K562 (cell line): Measurements from ENCODE around the gene B4GALNT2. TPM values are rescaled to one million over a fixed set of nuclear protein-coding genes. Genes with fewer than 3 reads are reported as not detected.

Source experiments
- CBX3 ChIP-seq, 2 experiments: IDR thresholded peaks; 1 replicate in 1 of 2; 2 replicates in 1 of 2; pipeline ENCODE4 v1.6.1; 2012; ENCODE audit warnings: inconsistent platforms in 2 of 2, low read length in 2 of 2, borderline replicate concordance in 1 of 2, control low read depth in 1 of 2
- DNMT1 ChIP-seq: fragments of 450-650 bp; IDR thresholded peaks from 2 replicates; pipeline ENCODE4 v1.6.1; 2016; ENCODE audit warnings: antibody characterized with exemption, mild to moderate bottlenecking
- FOSL1 ChIP-seq: fragments of 200-800 bp; sonication (Bioruptor generic); conservative IDR thresholded peaks from 2 replicates; pipeline ENCODE4 v1.6.1; 2016; ENCODE audit warnings: missing genetic modification characterization, missing compliant biosample characterization
- HNRNPL ChIP-seq: fragments of 200-400 bp; formaldehyde crosslinking; IDR thresholded peaks from 2 replicates; pipeline ENCODE4 v1.6.1; 2017; ENCODE audit warnings: low read depth, mild to moderate bottlenecking, low read length
- MTF1 ChIP-seq: fragments of 250-450 bp; sonication (Bioruptor Pico); IDR thresholded peaks from 2 replicates; pipeline ENCODE4 v1.9.0; 2021; ENCODE audit warnings: moderate library complexity, mild to moderate bottlenecking, inconsistent platforms, borderline replicate concordance
- PHB ChIP-seq: fragments of 250-450 bp; sonication (Bioruptor Pico); IDR thresholded peaks from 2 replicates; pipeline ENCODE4 v1.5.0; 2021
- ZFPM2 ChIP-seq: fragments of 250-450 bp; sonication (Bioruptor Pico); IDR thresholded peaks from 2 replicates; pipeline ENCODE4 v1.5.1; 2022; ENCODE audit warnings: mild to moderate bottlenecking
- ZKSCAN3 ChIP-seq: fragments of 250-450 bp; sonication (Bioruptor Pico); IDR thresholded peaks from 2 replicates; pipeline ENCODE4 v1.4.0; 2020
- polyA plus RNA-seq, 8 experiments: library from polyadenylated mRNA; depleted of rRNA in 4 of 8; stranded (reverse) in 5 of 8; unstranded in 3 of 8; fragments of >200 nt; fragmentation: Nextera tagmentation in 2 of 8; fragmentation: Illumina TruSeq in 1 of 8; extraction: Ambion mirVana in 2 of 8; extraction: Trizol in 1 of 8; gene quantifications; 2 replicates each; pipeline versions ENCODE4 v1.2.1 to v1.2.3, GENCODE V29; 2011 to 2014; ENCODE audit warnings: inconsistent platforms in 1 of 8, missing spikeins in 1 of 8
- total RNA-seq, 7 experiments: library from RNA; depleted of rRNA in 6 of 7; stranded (reverse); fragments of >200 nt in 6 of 7; fragmentation: Illumina TruSeq in 2 of 7; extraction: Trizol in 2 of 7; gene quantifications; 2 replicates each; pipeline versions ENCODE4 v1.2.1 to v1.2.3, GENCODE V29; 2011 to 2021; ENCODE audit warnings: low replicate concordance in 1 of 7
- TF ChIP-seq, protein P1 (sequence below): fragments of 450-650 bp; IDR thresholded peaks from 2 replicates; pipeline ENCODE4 v1.6.1; 2017; ENCODE audit warnings: antibody characterized with exemption
- TF ChIP-seq, protein P2 (sequence below): sonication (generic); formaldehyde crosslinking; IDR thresholded peaks from 2 replicates; pipeline ENCODE4 v1.8.0; 2023; ENCODE audit warnings: missing genetic modification reagents, mild to moderate bottlenecking, borderline replicate concordance
- TF ChIP-seq, protein P3 (sequence below): fragments of 450-650 bp; conservative IDR thresholded peaks from 2 replicates; pipeline ENCODE4 v1.6.1; 2016; ENCODE audit warnings: missing genetic modification characterization, low read depth, mild to moderate bottlenecking, control low read depth, missing compliant biosample characterization
- TF ChIP-seq, protein P4 (sequence below): fragments of 250-450 bp; sonication (Bioruptor Pico); IDR thresholded peaks from 2 replicates; pipeline ENCODE4 v1.8.0; 2022; ENCODE audit warnings: moderate library complexity, mild to moderate bottlenecking, inconsistent platforms
- TF ChIP-seq, protein P5 (sequence below): fragments of 250-450 bp; sonication (Bioruptor Pico); IDR thresholded peaks from 2 replicates; pipeline ENCODE4 v1.8.0; 2022; ENCODE audit warnings: inconsistent platforms, mild to moderate bottlenecking, moderate library complexity, borderline replicate concordance
- TF ChIP-seq, protein P6 (sequence below): sonication (generic); formaldehyde crosslinking; IDR thresholded peaks from 2 replicates; pipeline ENCODE4 v1.8.1; 2022; ENCODE audit warnings: missing genetic modification reagents

The B4GALNT2 gene
- total and polyA plus RNA-seq, 9 of the 15 experiments (the other 6 are each of a cell fraction or from before 2014, with no cell fraction given): not detected

DNA sequence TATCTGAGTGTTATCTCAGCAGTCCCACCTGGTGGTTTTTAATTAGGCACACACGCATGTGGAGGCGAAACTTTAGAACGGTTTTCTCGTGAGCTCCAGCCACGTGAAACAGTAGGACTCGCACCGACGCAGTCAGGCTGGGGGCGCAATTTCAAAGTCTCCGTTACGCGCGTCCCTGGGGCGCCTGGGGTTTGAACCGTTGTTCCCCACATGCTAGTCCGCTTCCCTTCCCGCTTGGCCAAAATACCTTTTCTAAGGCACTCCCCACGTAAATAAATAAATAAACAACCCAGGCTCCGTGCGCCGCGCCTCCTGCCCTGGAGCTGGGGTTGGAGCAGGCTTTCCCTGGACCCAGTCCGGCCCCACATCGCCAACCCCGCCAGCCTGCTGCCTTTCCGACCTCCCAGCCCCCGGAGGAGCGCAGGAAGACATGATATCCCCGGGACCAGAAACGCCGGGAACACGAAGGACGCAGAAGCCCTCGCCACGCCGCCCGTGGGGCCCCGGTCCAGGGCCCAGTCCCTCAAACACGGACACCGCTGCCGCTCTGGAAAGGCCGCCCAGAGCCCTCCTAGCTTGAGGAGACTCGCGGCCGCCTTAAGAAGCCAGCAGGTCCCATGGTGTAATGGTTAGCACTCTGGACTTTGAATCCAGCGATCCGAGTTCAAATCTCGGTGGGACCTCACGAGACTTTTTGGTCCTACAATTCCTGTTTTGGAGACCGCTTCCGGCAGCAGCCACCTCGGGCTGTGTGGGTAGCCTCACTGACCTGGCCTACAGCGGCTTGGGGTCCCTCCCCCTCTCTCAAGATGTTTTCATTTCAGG is 59.6 kb downstream of the B4GALNT2 start (continued):
- TF ChIP-seq, protein P1, sequence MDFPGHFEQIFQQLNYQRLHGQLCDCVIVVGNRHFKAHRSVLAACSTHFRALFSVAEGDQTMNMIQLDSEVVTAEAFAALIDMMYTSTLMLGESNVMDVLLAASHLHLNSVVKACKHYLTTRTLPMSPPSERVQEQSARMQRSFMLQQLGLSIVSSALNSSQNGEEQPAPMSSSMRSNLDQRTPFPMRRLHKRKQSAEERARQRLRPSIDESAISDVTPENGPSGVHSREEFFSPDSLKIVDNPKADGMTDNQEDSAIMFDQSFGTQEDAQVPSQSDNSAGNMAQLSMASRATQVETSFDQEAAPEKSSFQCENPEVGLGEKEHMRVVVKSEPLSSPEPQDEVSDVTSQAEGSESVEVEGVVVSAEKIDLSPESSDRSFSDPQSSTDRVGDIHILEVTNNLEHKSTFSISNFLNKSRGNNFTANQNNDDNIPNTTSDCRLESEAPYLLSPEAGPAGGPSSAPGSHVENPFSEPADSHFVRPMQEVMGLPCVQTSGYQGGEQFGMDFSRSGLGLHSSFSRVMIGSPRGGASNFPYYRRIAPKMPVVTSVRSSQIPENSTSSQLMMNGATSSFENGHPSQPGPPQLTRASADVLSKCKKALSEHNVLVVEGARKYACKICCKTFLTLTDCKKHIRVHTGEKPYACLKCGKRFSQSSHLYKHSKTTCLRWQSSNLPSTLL: peak; percentile 82
- TF ChIP-seq, protein P2, sequence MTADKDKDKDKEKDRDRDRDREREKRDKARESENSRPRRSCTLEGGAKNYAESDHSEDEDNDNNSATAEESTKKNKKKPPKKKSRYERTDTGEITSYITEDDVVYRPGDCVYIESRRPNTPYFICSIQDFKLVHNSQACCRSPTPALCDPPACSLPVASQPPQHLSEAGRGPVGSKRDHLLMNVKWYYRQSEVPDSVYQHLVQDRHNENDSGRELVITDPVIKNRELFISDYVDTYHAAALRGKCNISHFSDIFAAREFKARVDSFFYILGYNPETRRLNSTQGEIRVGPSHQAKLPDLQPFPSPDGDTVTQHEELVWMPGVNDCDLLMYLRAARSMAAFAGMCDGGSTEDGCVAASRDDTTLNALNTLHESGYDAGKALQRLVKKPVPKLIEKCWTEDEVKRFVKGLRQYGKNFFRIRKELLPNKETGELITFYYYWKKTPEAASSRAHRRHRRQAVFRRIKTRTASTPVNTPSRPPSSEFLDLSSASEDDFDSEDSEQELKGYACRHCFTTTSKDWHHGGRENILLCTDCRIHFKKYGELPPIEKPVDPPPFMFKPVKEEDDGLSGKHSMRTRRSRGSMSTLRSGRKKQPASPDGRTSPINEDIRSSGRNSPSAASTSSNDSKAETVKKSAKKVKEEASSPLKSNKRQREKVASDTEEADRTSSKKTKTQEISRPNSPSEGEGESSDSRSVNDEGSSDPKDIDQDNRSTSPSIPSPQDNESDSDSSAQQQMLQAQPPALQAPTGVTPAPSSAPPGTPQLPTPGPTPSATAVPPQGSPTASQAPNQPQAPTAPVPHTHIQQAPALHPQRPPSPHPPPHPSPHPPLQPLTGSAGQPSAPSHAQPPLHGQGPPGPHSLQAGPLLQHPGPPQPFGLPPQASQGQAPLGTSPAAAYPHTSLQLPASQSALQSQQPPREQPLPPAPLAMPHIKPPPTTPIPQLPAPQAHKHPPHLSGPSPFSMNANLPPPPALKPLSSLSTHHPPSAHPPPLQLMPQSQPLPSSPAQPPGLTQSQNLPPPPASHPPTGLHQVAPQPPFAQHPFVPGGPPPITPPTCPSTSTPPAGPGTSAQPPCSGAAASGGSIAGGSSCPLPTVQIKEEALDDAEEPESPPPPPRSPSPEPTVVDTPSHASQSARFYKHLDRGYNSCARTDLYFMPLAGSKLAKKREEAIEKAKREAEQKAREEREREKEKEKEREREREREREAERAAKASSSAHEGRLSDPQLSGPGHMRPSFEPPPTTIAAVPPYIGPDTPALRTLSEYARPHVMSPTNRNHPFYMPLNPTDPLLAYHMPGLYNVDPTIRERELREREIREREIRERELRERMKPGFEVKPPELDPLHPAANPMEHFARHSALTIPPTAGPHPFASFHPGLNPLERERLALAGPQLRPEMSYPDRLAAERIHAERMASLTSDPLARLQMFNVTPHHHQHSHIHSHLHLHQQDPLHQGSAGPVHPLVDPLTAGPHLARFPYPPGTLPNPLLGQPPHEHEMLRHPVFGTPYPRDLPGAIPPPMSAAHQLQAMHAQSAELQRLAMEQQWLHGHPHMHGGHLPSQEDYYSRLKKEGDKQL (CRISPR knock-in tag): 0 out of 2 replicates have a peak, but pooled peaks have one; percentile 45
- TF ChIP-seq DNMT1: no peak
- TF ChIP-seq, protein P3, sequence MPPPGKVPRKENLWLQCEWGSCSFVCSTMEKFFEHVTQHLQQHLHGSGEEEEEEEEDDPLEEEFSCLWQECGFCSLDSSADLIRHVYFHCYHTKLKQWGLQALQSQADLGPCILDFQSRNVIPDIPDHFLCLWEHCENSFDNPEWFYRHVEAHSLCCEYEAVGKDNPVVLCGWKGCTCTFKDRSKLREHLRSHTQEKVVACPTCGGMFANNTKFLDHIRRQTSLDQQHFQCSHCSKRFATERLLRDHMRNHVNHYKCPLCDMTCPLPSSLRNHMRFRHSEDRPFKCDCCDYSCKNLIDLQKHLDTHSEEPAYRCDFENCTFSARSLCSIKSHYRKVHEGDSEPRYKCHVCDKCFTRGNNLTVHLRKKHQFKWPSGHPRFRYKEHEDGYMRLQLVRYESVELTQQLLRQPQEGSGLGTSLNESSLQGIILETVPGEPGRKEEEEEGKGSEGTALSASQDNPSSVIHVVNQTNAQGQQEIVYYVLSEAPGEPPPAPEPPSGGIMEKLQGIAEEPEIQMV (tag): no peak
- TF ChIP-seq, protein P4, sequence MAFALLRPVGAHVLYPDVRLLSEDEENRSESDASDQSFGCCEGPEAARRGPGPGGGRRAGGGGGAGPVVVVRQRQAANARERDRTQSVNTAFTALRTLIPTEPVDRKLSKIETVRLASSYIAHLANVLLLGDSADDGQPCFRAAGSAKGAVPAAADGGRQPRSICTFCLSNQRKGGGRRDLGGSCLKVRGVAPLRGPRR (CRISPR knock-in tag): no peak
- TF ChIP-seq PHB (CRISPR knock-in tag): 0 out of 2 replicates have a peak, but pooled peaks have one; percentile 35
- TF ChIP-seq HNRNPL: no peak
- TF ChIP-seq FOSL1 (tag): peak; percentile 9
- no peak for TF ChIP-seq ZFPM2 (CRISPR knock-in tag)
- TF ChIP-seq, protein P5, sequence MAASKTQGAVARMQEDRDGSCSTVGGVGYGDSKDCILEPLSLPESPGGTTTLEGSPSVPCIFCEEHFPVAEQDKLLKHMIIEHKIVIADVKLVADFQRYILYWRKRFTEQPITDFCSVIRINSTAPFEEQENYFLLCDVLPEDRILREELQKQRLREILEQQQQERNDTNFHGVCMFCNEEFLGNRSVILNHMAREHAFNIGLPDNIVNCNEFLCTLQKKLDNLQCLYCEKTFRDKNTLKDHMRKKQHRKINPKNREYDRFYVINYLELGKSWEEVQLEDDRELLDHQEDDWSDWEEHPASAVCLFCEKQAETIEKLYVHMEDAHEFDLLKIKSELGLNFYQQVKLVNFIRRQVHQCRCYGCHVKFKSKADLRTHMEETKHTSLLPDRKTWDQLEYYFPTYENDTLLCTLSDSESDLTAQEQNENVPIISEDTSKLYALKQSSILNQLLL (CRISPR knock-in tag): no peak
- no peak for TF ChIP-seq MTF1 (CRISPR knock-in tag)
- TF ChIP-seq ZKSCAN3: no peak
- peak in 1 of 2 experiments; percentile 94; a peak in 2 of 3 replicates for TF ChIP-seq CBX3 (IDR thresholded peaks at IDR 0.05; ENCODE audit: borderline replicate concordance in 1 of 2, low read length in 2 of 2)
- TF ChIP-seq, protein P6, sequence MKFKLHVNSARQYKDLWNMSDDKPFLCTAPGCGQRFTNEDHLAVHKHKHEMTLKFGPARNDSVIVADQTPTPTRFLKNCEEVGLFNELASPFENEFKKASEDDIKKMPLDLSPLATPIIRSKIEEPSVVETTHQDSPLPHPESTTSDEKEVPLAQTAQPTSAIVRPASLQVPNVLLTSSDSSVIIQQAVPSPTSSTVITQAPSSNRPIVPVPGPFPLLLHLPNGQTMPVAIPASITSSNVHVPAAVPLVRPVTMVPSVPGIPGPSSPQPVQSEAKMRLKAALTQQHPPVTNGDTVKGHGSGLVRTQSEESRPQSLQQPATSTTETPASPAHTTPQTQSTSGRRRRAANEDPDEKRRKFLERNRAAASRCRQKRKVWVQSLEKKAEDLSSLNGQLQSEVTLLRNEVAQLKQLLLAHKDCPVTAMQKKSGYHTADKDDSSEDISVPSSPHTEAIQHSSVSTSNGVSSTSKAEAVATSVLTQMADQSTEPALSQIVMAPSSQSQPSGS: no peak
